Measurements from ENCODE around the gene RPL39.

DNA sequence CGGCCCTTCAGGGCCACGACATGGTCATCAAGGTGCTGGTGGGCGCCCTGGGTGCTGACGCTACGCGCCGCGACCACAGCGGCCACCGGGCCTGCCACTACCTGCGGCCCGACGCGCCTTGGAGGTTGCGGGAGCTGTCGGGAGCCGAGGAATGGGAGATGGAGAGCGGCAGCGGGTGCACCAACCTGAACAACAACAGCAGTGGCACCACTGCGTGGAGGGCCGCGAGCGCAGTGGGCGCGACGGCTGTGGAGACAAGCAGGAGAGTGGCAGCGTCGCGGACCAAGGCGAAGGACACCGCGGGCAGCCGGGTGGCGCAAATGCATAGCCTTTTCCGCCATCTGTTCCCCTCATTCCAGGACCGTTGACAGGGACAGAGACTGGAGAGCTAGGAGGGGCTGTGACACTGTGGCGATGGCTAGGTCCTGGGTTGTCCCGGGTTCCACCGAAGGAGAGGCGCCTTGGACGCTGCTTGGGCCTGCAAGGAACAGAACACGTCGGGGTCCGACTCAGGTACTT, 32.1 kb downstream of the RPL39 start:
- TF ChIP-seq CTCF (IDR thresholded peaks at IDR 0.05 in 4 of 5, conservative IDR thresholded peaks at IDR 0.05 in 1 of 5) (no peak), POLR2A (IDR thresholded peaks at IDR 0.05) (no peak)
